BJ (cell line): ENCODE data around the gene ATP6V0A1. TPM values are rescaled to one million over a fixed set of nuclear protein-coding genes. Genes with fewer than 3 reads are reported as not detected.

Experiments used
- CTCF ChIA-PET: fragments of 350-600 bp; formaldehyde crosslinking; extraction: SDS; loops from one replicate; lab custom pipeline; 2021; ENCODE audit warnings: antibody characterized with exemption, inconsistent platforms; lab: Yijun Ruan, JAX
- POLR2A ChIA-PET: fragments of 300-600 bp; sonication (Branson Sonifier 250); formaldehyde crosslinking; extraction: SDS; loops from one replicate; lab custom pipeline; 2021; ENCODE audit warnings: antibody characterized with exemption; lab: Charles Lee
- DNase-seq: peaks from one replicate; pipeline ENCODE4 v3.0.0-alpha.2; 2011; ENCODE audit warnings: low read depth
- H3K27me3 ChIP-seq: 2 replicates; pipeline ENCODE4 v1.6.0; 2011; ENCODE audit warnings: low read length; ENCODE audit not compliant: control insufficient read depth, insufficient read depth
- H3K36me3 ChIP-seq: 2 replicates; pipeline ENCODE4 v1.5.1; 2011; ENCODE audit warnings: low read length; ENCODE audit not compliant: control insufficient read depth, insufficient read depth
- H3K4me3 ChIP-seq: 2 replicates; pipeline ENCODE4 v1.5.1; 2011; ENCODE audit warnings: low read depth, mild to moderate bottlenecking, control low read depth, low read length
- CTCF ChIP-seq: IDR thresholded peaks from 2 replicates; pipeline ENCODE4 v1.5.1; 2011; ENCODE audit warnings: low read depth, mild to moderate bottlenecking, control low read depth, inconsistent platforms, low read length, moderate library complexity; ENCODE audit not compliant: insufficient read depth
- polyA plus RNA-seq: library from polyadenylated mRNA; depleted of rRNA; stranded (reverse); fragments of >200 nt; gene quantifications from 2 replicates; pipeline ENCODE4 v1.2.3, GENCODE V29; 2011

ATP6V0A1 gene
- polyA plus RNA-seq, 1 experiment, result 37.1 TPM

GRCh38 chr17:42509409-42509808 is 50.7 kb downstream of the ATP6V0A1 start:
- peaks cover 11% of the 10 kb centered on the region for H3K36me3 ChIP-seq
- no peak for DNase-seq
- H3K4me3 ChIP-seq, result no peak overlapping the region
- TF ChIP-seq CTCF, result no peak
- POLR2A ChIA-PET, result no interaction called here
- CTCF ChIA-PET, result interaction anchor here (0.7 kb wide), 1 partner anchor 8 kb away, joined by 3 read pairs; no protein-coding TSS in a partner anchor
- H3K27me3 ChIP-seq, result no peaks in the 10 kb centered on the region

GRCh38 chr17:42509841-42510240 is 51.2 kb downstream of the ATP6V0A1 start:
- ChIA-PET CTCF (interaction anchor here (0.7 to 1.1 kb wide), 3 partner anchors 8 to 10 kb away, joined by 3 to 6 read pairs (median 4); no protein-coding TSS in a partner anchor), POLR2A (no interaction called here)
- H3K4me3 ChIP-seq, result no peak overlapping the region
- TF ChIP-seq CTCF, result no peak
- peaks cover 14% of the 10 kb centered on the region for H3K36me3 ChIP-seq
- DNase-seq, result no peak
- H3K27me3 ChIP-seq, result no peaks in the 10 kb centered on the region

- ChIA-PET POLR2A (no interaction called here), CTCF (interaction anchor here (1.3 to 1.7 kb wide), 3 partner anchors 12 to 84 kb away, joined by 4 read pairs; no protein-coding TSS in a partner anchor)
- peaks cover 14% of the 10 kb centered on the region for H3K36me3 ChIP-seq
These were observed 53.6 kb downstream of the ATP6V0A1 start for GRCh38 chr17:42512246-42512645.

GRCh38 chr17:42512733-42513251 is 54.1 kb downstream of the ATP6V0A1 start:
- ChIA-PET POLR2A (no interaction called here), CTCF (interaction anchor here (0.6 to 1.7 kb wide), 4 partner anchors 12 to 203 kb away, joined by 3 to 4 read pairs (median 4); no protein-coding TSS in a partner anchor)
- no peaks in the 10 kb centered on the region for H3K27me3 ChIP-seq
- H3K4me3 ChIP-seq, result no peak overlapping the region
- TF ChIP-seq CTCF, result no peak
- H3K36me3 ChIP-seq, result peaks cover 12% of the 10 kb centered on the region
- DNase-seq, result no peak

More at GRCh38 chr17:42512246-42512645, 53.6 kb downstream of the ATP6V0A1 start:
- no peak for TF ChIP-seq CTCF
- no peak overlapping the region for H3K4me3 ChIP-seq
- DNase-seq, result no peak
- no peaks in the 10 kb centered on the region for H3K27me3 ChIP-seq

- no peak for DNase-seq
- ChIA-PET POLR2A (no interaction called here), CTCF (interaction anchor here (1.1 to 7.9 kb wide), 4 partner anchors 14 to 188 kb away, joined by 3 to 90 read pairs (median 6); no protein-coding TSS in a partner anchor)
- no peaks in the 10 kb centered on the region for H3K27me3 ChIP-seq
- H3K36me3 ChIP-seq, result peaks cover 12% of the 10 kb centered on the region
- H3K4me3 ChIP-seq, result no peak overlapping the region
- TF ChIP-seq CTCF, result no peak
These were observed 55.0 kb downstream of the ATP6V0A1 start for GRCh38 chr17:42513686-42514085.
